ENCODE measurements around the gene STK38L. TPM values are rescaled to one million over a fixed set of nuclear protein-coding genes. Genes with fewer than 3 reads are reported as not detected.

STK38L gene
- total and polyA plus RNA-seq, 2 experiments from 2014 or later = 16.8 to 19.9 TPM

GRCh38 chr12:27319848-27320247 lies 75.8 kb downstream of the STK38L start:
- H3K4me3 ChIP-seq = no peak overlapping the region
- no peaks in the 10 kb centered on the region for H3K9me2 ChIP-seq (ENCODE audit: insufficient read depth)
- in situ Hi-C loops (cut with MboI) = loop anchor here (10.0 kb wide), 1 partner anchor 185 kb away; no protein-coding TSS in a partner anchor
- TF ChIP-seq EZH2phosphoT487 (IDR thresholded peaks at IDR 0.05; ENCODE audit: insufficient read depth, low read depth) = no peak
- TF ChIP-seq EZH2 (IDR thresholded peaks at IDR 0.05; ENCODE audit: insufficient read depth, poor library complexity, severe bottlenecking) = no peak
- DNase-seq = peak; percentile 24
- H3K9me3 ChIP-seq (ENCODE audit: low read depth) = no peaks in the 10 kb centered on the region
- 90 to 97% methylated on average over 2 of the region's 2 CpGs for WGBS, 2 experiments (ENCODE audit: low coverage in 1 of 2, low lambda C conversion rate in 2 of 2, missing lambda C conversion rate in 2 of 2)
- no peaks in the 10 kb centered on the region for H3K79me2 ChIP-seq (ENCODE audit: insufficient read depth)
- H3F3A ChIP-seq (ENCODE audit: insufficient read depth) = peaks cover 36% of the 10 kb centered on the region; the same call in 1 of the 2 replicates
- no peak overlapping the region for H2AFZ ChIP-seq
- H3K27ac ChIP-seq = peak overlapping the region; percentile 54
- H4K20me1 ChIP-seq (ENCODE audit: insufficient read depth) = no peaks in the 10 kb centered on the region
- H3K36me3 ChIP-seq (ENCODE audit: low read depth) = peaks cover 31% of the 10 kb centered on the region; the same call in 1 of the 2 replicates
- H3K27me3 ChIP-seq (replicated peaks; ENCODE audit: insufficient read depth) = no peaks in the 10 kb centered on the region
- peak overlapping the region; percentile 40 for H3K4me2 ChIP-seq (ENCODE audit: unreplicated experiment)
- H3K4me1 ChIP-seq (ENCODE audit: insufficient read depth) = peaks cover 23% of the 10 kb centered on the region
- no peak overlapping the region for H3K9ac ChIP-seq

- in situ Hi-C loops (cut with MboI) = no loop called here
- H3K9me2 ChIP-seq (ENCODE audit: insufficient read depth) = no peaks in the 10 kb centered on the region
- H3K4me2 ChIP-seq (ENCODE audit: unreplicated experiment) = no peak overlapping the region
These were observed 80.4 kb downstream of the STK38L start for GRCh38 chr12:27324530-27324929.

GRCh38 chr12:27330846-27331245 lies 86.8 kb downstream of the STK38L start:
- 0 out of 2 replicates have a peak overlapping the region, but pooled peaks have one; percentile 7 for H2AFZ ChIP-seq
- H3K27ac ChIP-seq = peak overlapping the region; percentile 62
- WGBS, 2 experiments (ENCODE audit: low coverage in 1 of 2, low lambda C conversion rate in 2 of 2, missing lambda C conversion rate in 2 of 2) = 88 to 100% methylated on average over 1 of the region's 1 CpG
- TF ChIP-seq EZH2 (IDR thresholded peaks at IDR 0.05; ENCODE audit: insufficient read depth, poor library complexity, severe bottlenecking) = no peak
- no peak for TF ChIP-seq EZH2phosphoT487 (IDR thresholded peaks at IDR 0.05; ENCODE audit: insufficient read depth, low read depth)
- H3F3A ChIP-seq (ENCODE audit: insufficient read depth) = peaks cover 19% of the 10 kb centered on the region
- DNase-seq = peak; percentile 49
- in situ Hi-C loops (cut with MboI) = no loop called here
- no peaks in the 10 kb centered on the region for H3K36me3 ChIP-seq (ENCODE audit: low read depth)
- no peaks in the 10 kb centered on the region for H3K9me2 ChIP-seq (ENCODE audit: insufficient read depth)
- no peaks in the 10 kb centered on the region for H3K27me3 ChIP-seq (replicated peaks; ENCODE audit: insufficient read depth)
- peak overlapping the region; percentile 72 for H3K4me2 ChIP-seq (ENCODE audit: unreplicated experiment)
- no peaks in the 10 kb centered on the region for H4K20me1 ChIP-seq (ENCODE audit: insufficient read depth)
- no peaks in the 10 kb centered on the region for H3K9me3 ChIP-seq (ENCODE audit: low read depth)
- H3K9ac ChIP-seq = peak overlapping the region; percentile 37
- peaks cover 22% of the 10 kb centered on the region for H3K4me1 ChIP-seq (ENCODE audit: insufficient read depth)
- H3K79me2 ChIP-seq (ENCODE audit: insufficient read depth) = peaks cover 26% of the 10 kb centered on the region
- H3K4me3 ChIP-seq = peak overlapping the region; percentile 59

More at GRCh38 chr12:27324530-27324929, 80.4 kb downstream of the STK38L start:
- Histone ChIP-seq H3K4me3 (no peak overlapping the region), H2AFZ (no peak overlapping the region), H3K27me3 (replicated peaks; ENCODE audit: insufficient read depth) (no peaks in the 10 kb centered on the region), H3K4me1 (ENCODE audit: insufficient read depth) (peaks cover 18% of the 10 kb centered on the region), H3K79me2 (ENCODE audit: insufficient read depth) (no peaks in the 10 kb centered on the region), H3K9me3 (ENCODE audit: low read depth) (no peaks in the 10 kb centered on the region), H3K36me3 (ENCODE audit: low read depth) (peaks cover 14% of the 10 kb centered on the region; the same call in 1 of the 2 replicates), H3K9ac (no peak overlapping the region), H3F3A (ENCODE audit: insufficient read depth) (peaks cover 18% of the 10 kb centered on the region; the same call in 1 of the 2 replicates), H4K20me1 (ENCODE audit: insufficient read depth) (no peaks in the 10 kb centered on the region), H3K27ac (no peak overlapping the region)
- DNase-seq = peak; percentile 59
- TF ChIP-seq EZH2phosphoT487 (IDR thresholded peaks at IDR 0.05; ENCODE audit: insufficient read depth, low read depth) (no peak), EZH2 (IDR thresholded peaks at IDR 0.05; ENCODE audit: insufficient read depth, poor library complexity, severe bottlenecking) (no peak)

- no peaks in the 10 kb centered on the region for H3K9me2 ChIP-seq (ENCODE audit: insufficient read depth)
- no peak for TF ChIP-seq EZH2 (IDR thresholded peaks at IDR 0.05; ENCODE audit: insufficient read depth, poor library complexity, severe bottlenecking)
- no peak for TF ChIP-seq EZH2phosphoT487 (IDR thresholded peaks at IDR 0.05; ENCODE audit: insufficient read depth, low read depth)
- H3K27ac ChIP-seq = peak overlapping the region; percentile 62
- peak overlapping the region; percentile 59 for H3K4me3 ChIP-seq
- H3K9me3 ChIP-seq (ENCODE audit: low read depth) = no peaks in the 10 kb centered on the region
- peak; percentile 93 for DNase-seq
- H3K36me3 ChIP-seq (ENCODE audit: low read depth) = no peaks in the 10 kb centered on the region
- H2AFZ ChIP-seq = peak overlapping the region; percentile 84; the same call in 1 of the 2 replicates
- no peaks in the 10 kb centered on the region for H4K20me1 ChIP-seq (ENCODE audit: insufficient read depth)
- H3K4me1 ChIP-seq (ENCODE audit: insufficient read depth) = peaks cover 22% of the 10 kb centered on the region
- H3K79me2 ChIP-seq (ENCODE audit: insufficient read depth) = peaks cover 32% of the 10 kb centered on the region
- in situ Hi-C loops (cut with MboI) = no loop called here
- WGBS, 2 experiments (ENCODE audit: low coverage in 1 of 2, low lambda C conversion rate in 2 of 2, missing lambda C conversion rate in 2 of 2) = 1 to 2% methylated on average over 7 of the region's 7 CpGs
- peak overlapping the region; percentile 72 for H3K4me2 ChIP-seq (ENCODE audit: unreplicated experiment)
- H3K27me3 ChIP-seq (replicated peaks; ENCODE audit: insufficient read depth) = no peaks in the 10 kb centered on the region
- H3F3A ChIP-seq (ENCODE audit: insufficient read depth) = peaks cover 19% of the 10 kb centered on the region
- peak overlapping the region; percentile 37 for H3K9ac ChIP-seq
These were observed 87.3 kb downstream of the STK38L start for GRCh38 chr12:27331291-27331926.

Measured in GM23248 (cell line).